OCI-M2 (cell line): Measurements from ENCODE around the gene GSTT2.

Experiments
- DNase-seq: peaks from one replicate; lab custom pipeline; 2025; ENCODE audit not compliant: unreplicated experiment; lab: John Stamatoyannopoulos, UW

GSTT2 gene

GRCh38 chr22:24008381-24009226, 28.7 kb downstream of the GSTT2 start:
- DNase-seq: no peak

DNA sequence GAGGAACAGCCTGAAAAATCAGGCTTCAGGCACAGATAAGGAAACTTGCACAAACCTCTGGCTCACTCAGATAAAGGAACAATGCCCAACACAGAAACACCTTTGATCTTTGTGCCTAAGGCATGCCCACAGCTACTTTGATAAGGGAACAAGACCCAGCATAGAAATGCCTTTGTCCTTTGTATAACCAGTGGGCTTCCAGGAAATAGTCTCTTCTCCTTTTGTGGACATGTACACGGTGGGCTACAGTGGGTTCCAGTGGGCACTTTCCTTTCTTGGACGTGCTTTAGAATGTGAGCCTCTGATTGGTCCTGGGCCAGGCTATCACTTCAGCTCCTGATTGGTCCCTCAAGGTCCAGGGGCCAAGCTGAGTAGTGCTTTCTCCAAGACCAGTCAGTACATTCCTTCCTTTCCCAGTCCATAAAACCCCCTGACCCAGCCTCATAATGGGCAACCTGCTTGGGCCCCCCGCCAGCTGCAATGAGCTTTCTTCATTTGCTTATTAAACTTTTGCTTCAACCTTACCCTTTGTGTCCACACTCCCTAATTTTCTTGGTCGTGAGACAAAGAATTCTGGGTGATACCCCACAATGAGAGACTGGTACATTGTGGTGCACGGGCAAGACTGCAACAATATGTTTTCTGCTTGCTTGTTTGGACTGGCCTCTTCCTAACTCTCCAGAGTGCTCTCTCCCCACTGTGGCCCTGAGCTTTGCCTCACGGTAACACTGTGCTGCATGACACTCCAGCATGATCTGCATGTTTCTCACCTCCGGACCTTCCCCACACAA, 29.5 kb downstream of the GSTT2 start:
- DNase-seq: no peak

DNA sequence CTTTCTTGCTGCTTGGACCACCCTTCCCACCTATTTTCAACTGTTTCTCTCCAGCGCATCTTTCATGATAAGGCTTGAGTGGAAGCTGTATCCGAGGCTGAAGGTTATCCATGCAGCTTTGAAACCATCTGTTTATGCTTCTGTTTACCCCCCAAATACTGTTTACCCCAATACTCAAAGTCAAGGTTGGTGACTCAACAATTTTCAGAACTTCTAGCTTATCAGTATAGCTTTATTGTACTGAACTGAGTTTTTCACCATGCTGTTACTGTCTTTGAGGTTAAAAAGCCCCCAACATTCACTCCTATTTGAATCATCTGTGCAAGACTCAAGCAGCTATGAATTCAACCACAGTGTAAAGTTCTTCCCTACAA, 30.1 kb downstream of the GSTT2 start:
- DNase-seq: no peak

DNA sequence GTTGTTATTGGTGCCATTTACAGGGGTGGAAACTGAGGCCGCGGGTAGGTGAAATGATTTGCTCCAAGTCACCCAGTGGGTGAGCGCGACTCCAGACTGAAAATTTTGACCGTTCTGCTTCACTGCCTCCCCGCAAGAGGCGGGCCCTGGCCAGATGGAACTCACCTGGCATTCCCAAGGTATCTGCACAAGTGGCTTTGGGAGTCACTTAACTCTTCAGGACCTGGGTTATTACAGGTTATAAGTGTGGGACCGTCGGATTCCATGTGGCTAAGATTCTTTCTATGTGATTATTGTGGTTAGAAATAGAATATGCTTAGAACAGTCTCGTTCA, 31.8 kb downstream of the GSTT2 start:
- no peak for DNase-seq

GRCh38 chr22:24016156-24016555, 36.2 kb downstream of the GSTT2 start:
- no peak for DNase-seq

- DNase-seq: no peak
These were observed 41.4 kb downstream of the GSTT2 start for GRCh38 chr22:24021304-24021703.

GRCh38 chr22:24023204-24023789, 43.4 kb downstream of the GSTT2 start:
- no peak for DNase-seq

- DNase-seq: no peak
These were observed 44.4 kb downstream of the GSTT2 start for GRCh38 chr22:24024354-24024753.

GRCh38 chr22:24025475-24025874, 45.5 kb downstream of the GSTT2 start:
- DNase-seq: no peak

GRCh38 chr22:24026056-24026455, 46.1 kb downstream of the GSTT2 start:
- DNase-seq: no peak

- DNase-seq: no peak
These were observed 46.8 kb downstream of the GSTT2 start for GRCh38 chr22:24026733-24027132.

- DNase-seq: no peak
These were observed 47.5 kb downstream of the GSTT2 start for GRCh38 chr22:24027389-24027975.

DNA sequence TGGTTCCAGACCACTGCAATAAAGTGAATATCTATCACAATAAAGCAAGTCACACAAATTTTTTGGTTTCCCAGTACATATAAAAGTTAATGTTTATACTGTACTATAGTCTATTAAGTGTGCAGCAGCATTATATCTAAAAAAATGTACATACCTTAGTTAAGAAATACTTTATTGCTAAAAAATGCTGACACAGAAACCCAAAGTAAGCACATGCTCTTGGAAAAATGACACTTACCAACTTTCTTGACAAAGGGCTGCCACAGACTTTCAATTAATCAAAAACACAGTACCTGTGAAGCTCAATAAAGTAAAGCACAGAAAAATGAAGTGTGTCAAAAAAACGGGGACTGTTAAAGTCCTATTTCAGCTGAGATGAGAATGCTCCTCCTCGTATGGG, 48.1 kb downstream of the GSTT2 start:
- no peak for DNase-seq

GRCh38 chr22:24028533-24028932, 48.6 kb downstream of the GSTT2 start:
- DNase-seq: no peak

DNA sequence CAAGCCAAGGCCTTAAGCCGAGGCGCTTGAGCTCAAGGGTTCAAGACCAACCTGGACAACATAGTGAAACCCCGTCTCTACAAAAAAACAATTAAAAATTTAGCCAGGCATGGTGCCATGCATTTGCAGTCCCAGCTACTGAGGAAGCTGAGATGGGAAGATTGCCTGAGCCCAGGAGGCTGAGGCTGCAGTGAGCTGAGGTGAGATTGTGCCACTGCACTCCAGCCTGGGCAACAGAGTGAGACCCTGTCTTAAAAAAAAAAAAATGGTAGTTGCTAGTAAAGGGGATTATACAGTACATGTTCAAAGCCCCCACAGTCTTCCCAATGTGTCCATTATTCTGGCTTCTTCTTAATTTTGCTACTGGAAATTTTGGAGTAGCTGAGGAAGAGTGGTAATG, 49.4 kb downstream of the GSTT2 start:
- DNase-seq: no peak

DNA sequence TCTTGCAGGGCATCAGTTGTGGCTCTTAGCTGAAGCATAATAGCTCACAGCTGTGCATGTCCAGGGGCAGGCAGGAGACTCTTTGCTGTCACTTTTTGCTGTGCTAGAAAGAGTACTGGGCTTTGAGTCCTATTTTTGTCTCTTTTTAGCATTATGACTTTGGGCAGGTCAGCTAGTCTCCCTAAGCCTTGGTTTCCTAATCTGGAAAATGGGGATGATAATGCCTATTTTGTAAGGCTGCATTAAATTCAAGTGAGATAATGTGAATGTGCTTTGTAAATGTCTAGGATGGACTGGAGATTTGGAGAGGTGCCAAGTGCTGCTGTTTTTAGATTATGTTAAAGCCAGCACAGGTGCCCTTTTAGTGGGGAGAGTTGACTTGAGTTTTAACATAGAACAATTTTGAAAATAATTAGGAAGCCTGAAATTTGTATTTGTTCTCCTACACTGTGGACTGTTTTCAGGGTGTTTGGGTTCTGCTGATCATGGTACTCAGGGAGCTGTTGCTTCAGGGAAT, 50.3 kb downstream of the GSTT2 start:
- DNase-seq: no peak
